ENCODE data around the gene BTNL8. TPM values are rescaled to one million over a fixed set of nuclear protein-coding genes. Genes with fewer than 3 reads are reported as not detected.

Gene BTNL8
- total RNA-seq, 3 donors from 2014 or later (not counting 1 experiment from before 2014, with no cell fraction given): 0.75 TPM; not detected in 2

GRCh38 chr5:180865981-180866695, 32.8 kb upstream of the BTNL8 start:
- Histone ChIP-seq H3K27me3 (ENCODE audit: control insufficient read depth, insufficient read depth, low read length) (no peaks in the 10 kb centered on the region), H3K4me1 (ENCODE audit: control insufficient read depth, insufficient read depth, low read length) (peaks cover 5% of the 10 kb centered on the region), H3K9me3 (ENCODE audit: control insufficient read depth, insufficient read depth, low read length) (no peaks in the 10 kb centered on the region), H3K27ac (ENCODE audit: low read length) (no peak overlapping the region), H3K4me3 (ENCODE audit: low read length) (no peak overlapping the region), H3K36me3 (ENCODE audit: control insufficient read depth, insufficient read depth, low read length) (no peaks in the 10 kb centered on the region)
- Mint-ChIP-seq H3K4me1 (peaks cover 0 to 4% of the 10 kb centered on the region in 2 donors), H3K27ac (no peak overlapping the region), H3K27me3 (ENCODE audit: low read depth in 2 of 2) (peaks cover 13 to 19% of the 10 kb centered on the region in 2 donors), H3K9me3 (no peaks in the 10 kb centered on the region), H3K4me3 (no peak overlapping the region), H3K36me3 (no peaks in the 10 kb centered on the region)
- no peak for ATAC-seq
- TF ChIP-seq CTCF (IDR thresholded peaks at IDR 0.05): no peak
- DNase-seq: no peak
- WGBS (ENCODE audit: insufficient coverage): 93% methylated on average over 4 of the region's 5 CpGs
- intact Hi-C loops (cut with micrococcal nuclease): no loop called here

GRCh38 chr5:180866985-180867384, 32.0 kb upstream of the BTNL8 start:
- H3K9me3 ChIP-seq (ENCODE audit: control insufficient read depth, insufficient read depth, low read length): no peaks in the 10 kb centered on the region
- H3K27me3 Mint-ChIP-seq (ENCODE audit: low read depth in 2 of 2): peaks cover 13 to 19% of the 10 kb centered on the region in 2 donors
- H3K27ac ChIP-seq (ENCODE audit: low read length): no peak overlapping the region
- no peaks in the 10 kb centered on the region for H3K36me3 Mint-ChIP-seq
- intact Hi-C loops (cut with micrococcal nuclease): no loop called here
- no peaks in the 10 kb centered on the region for H3K36me3 ChIP-seq (ENCODE audit: control insufficient read depth, insufficient read depth, low read length)
- ATAC-seq: no peak
- no peaks in the 10 kb centered on the region for H3K27me3 ChIP-seq (ENCODE audit: control insufficient read depth, insufficient read depth, low read length)
- H3K4me3 Mint-ChIP-seq: no peak overlapping the region
- 95% methylated on average over 10 of the region's 10 CpGs for WGBS (ENCODE audit: insufficient coverage)
- no peak overlapping the region for H3K27ac Mint-ChIP-seq
- H3K4me1 Mint-ChIP-seq: no peaks in the 10 kb centered on the region
- TF ChIP-seq CTCF (IDR thresholded peaks at IDR 0.05): no peak
- no peaks in the 10 kb centered on the region for H3K9me3 Mint-ChIP-seq
- no peaks in the 10 kb centered on the region for H3K4me1 ChIP-seq (ENCODE audit: control insufficient read depth, insufficient read depth, low read length)
- DNase-seq: no peak
- H3K4me3 ChIP-seq (ENCODE audit: low read length): no peak overlapping the region

GRCh38 chr5:180868960-180869359, 30.0 kb upstream of the BTNL8 start:
- H3K4me3 Mint-ChIP-seq: no peak overlapping the region
- H3K27me3 Mint-ChIP-seq (ENCODE audit: low read depth in 2 of 2): peaks cover 13 to 19% of the 10 kb centered on the region in 2 donors
- peaks cover 3% of the 10 kb centered on the region for H3K4me1 ChIP-seq (ENCODE audit: control insufficient read depth, insufficient read depth, low read length)
- no peaks in the 10 kb centered on the region for H3K27me3 ChIP-seq (ENCODE audit: control insufficient read depth, insufficient read depth, low read length)
- peak in 1 of 3 donors; percentile 39 for ATAC-seq
- intact Hi-C loops (cut with micrococcal nuclease): no loop called here
- H3K36me3 ChIP-seq (ENCODE audit: control insufficient read depth, insufficient read depth, low read length): no peaks in the 10 kb centered on the region
- no peak overlapping the region for H3K4me3 ChIP-seq (ENCODE audit: low read length)
- no peak overlapping the region for H3K27ac Mint-ChIP-seq
- peak; percentile 36 to 74 for DNase-seq
- H3K4me1 Mint-ChIP-seq: no peaks in the 10 kb centered on the region
- no peak overlapping the region for H3K27ac ChIP-seq (ENCODE audit: low read length)
- no peaks in the 10 kb centered on the region for H3K36me3 Mint-ChIP-seq
- no peaks in the 10 kb centered on the region for H3K9me3 ChIP-seq (ENCODE audit: control insufficient read depth, insufficient read depth, low read length)
- no peaks in the 10 kb centered on the region for H3K9me3 Mint-ChIP-seq
- TF ChIP-seq CTCF (IDR thresholded peaks at IDR 0.05): peak; percentile 54
- 7% methylated on average over 3 of the region's 3 CpGs for WGBS (ENCODE audit: insufficient coverage)

- Histone ChIP-seq H3K4me3 (ENCODE audit: low read length) (no peak overlapping the region), H3K9me3 (ENCODE audit: control insufficient read depth, insufficient read depth, low read length) (no peaks in the 10 kb centered on the region), H3K27me3 (ENCODE audit: control insufficient read depth, insufficient read depth, low read length) (no peaks in the 10 kb centered on the region), H3K4me1 (ENCODE audit: control insufficient read depth, insufficient read depth, low read length) (peaks cover 3% of the 10 kb centered on the region), H3K36me3 (ENCODE audit: control insufficient read depth, insufficient read depth, low read length) (no peaks in the 10 kb centered on the region), H3K27ac (ENCODE audit: low read length) (no peak overlapping the region)
- Mint-ChIP-seq H3K27ac (no peak overlapping the region), H3K9me3 (no peaks in the 10 kb centered on the region), H3K36me3 (no peaks in the 10 kb centered on the region), H3K27me3 (ENCODE audit: low read depth in 2 of 2) (peaks cover 13 to 19% of the 10 kb centered on the region in 2 donors), H3K4me1 (no peaks in the 10 kb centered on the region), H3K4me3 (no peak overlapping the region)
- TF ChIP-seq CTCF (IDR thresholded peaks at IDR 0.05): no peak
- no peak for DNase-seq
- intact Hi-C loops (cut with micrococcal nuclease): no loop called here
- WGBS (ENCODE audit: insufficient coverage): 86% methylated on average over 1 of the region's 1 CpG
- no peak for ATAC-seq
Observed at GRCh38 chr5:180869587-180869986, 29.4 kb upstream of the BTNL8 start.
